ENCODE data around the gene SLC25A4.

The SLC25A4 gene

GRCh38 chr4:185171373-185172071, 28.5 kb downstream of the SLC25A4 start:
- ATAC-seq, result no peak
- no peak for TF ChIP-seq GLIS3 (CRISPR knock-in tag; IDR thresholded peaks at IDR 0.05)
- TF ChIP-seq BACH2 (CRISPR knock-in tag; IDR thresholded peaks at IDR 0.05; ENCODE audit: borderline replicate concordance), result no peak
- TF ChIP-seq TSHZ2 (CRISPR knock-in tag; IDR thresholded peaks at IDR 0.05), result no peak
- TF ChIP-seq TOX (CRISPR knock-in tag; IDR thresholded peaks at IDR 0.05; ENCODE audit: borderline replicate concordance), result no peak

- ATAC-seq, result no peak
- no peak for TF ChIP-seq PPARA (CRISPR knock-in tag; IDR thresholded peaks at IDR 0.05; ENCODE audit: borderline replicate concordance)
- no peak for TF ChIP-seq POU6F1 (CRISPR knock-in tag; IDR thresholded peaks at IDR 0.05; ENCODE audit: borderline replicate concordance, low read depth)
Measured at GRCh38 chr4:185179488-185179887, 36.4 kb downstream of the SLC25A4 start.

- no peak for TF ChIP-seq ISL1 (CRISPR knock-in tag; IDR thresholded peaks at IDR 0.05)
- no peak for ATAC-seq
Measured at GRCh38 chr4:185182239-185182638, 39.2 kb downstream of the SLC25A4 start.

- no peak for TF ChIP-seq CREB5 (CRISPR knock-in tag; IDR thresholded peaks at IDR 0.05; ENCODE audit: low read depth)
- TF ChIP-seq PATZ1 (CRISPR knock-in tag; IDR thresholded peaks at IDR 0.05; ENCODE audit: borderline replicate concordance), result no peak
- no peak for TF ChIP-seq GLIS3 (CRISPR knock-in tag; IDR thresholded peaks at IDR 0.05)
- no peak for TF ChIP-seq PPARA (CRISPR knock-in tag; IDR thresholded peaks at IDR 0.05; ENCODE audit: borderline replicate concordance)
- TF ChIP-seq TCF4 (CRISPR knock-in tag; IDR thresholded peaks at IDR 0.05; ENCODE audit: borderline replicate concordance), result no peak
- TF ChIP-seq SNAI2 (CRISPR knock-in tag; IDR thresholded peaks at IDR 0.05), result no peak
- no peak for TF ChIP-seq BACH2 (CRISPR knock-in tag; IDR thresholded peaks at IDR 0.05; ENCODE audit: borderline replicate concordance)
- TF ChIP-seq ZC3H10 (CRISPR knock-in tag; IDR thresholded peaks at IDR 0.05), result no peak
- no peak for TF ChIP-seq OSR1 (CRISPR knock-in tag; IDR thresholded peaks at IDR 0.05)
- TF ChIP-seq ZNF70 (CRISPR knock-in tag; IDR thresholded peaks at IDR 0.05), result no peak
- no peak for TF ChIP-seq ZNF565 (CRISPR knock-in tag; conservative IDR thresholded peaks at IDR 0.05; ENCODE audit: low read depth)
- TF ChIP-seq ESRRG (CRISPR knock-in tag; IDR thresholded peaks at IDR 0.05), result no peak
- TF ChIP-seq ZFP3 (CRISPR knock-in tag; IDR thresholded peaks at IDR 0.05), result no peak
- TF ChIP-seq CSRNP3 (CRISPR knock-in tag; IDR thresholded peaks at IDR 0.05), result no peak
- no peak for TF ChIP-seq ISL1 (CRISPR knock-in tag; IDR thresholded peaks at IDR 0.05)
- TF ChIP-seq TSHZ2 (CRISPR knock-in tag; IDR thresholded peaks at IDR 0.05), result no peak
- ATAC-seq, result peak; percentile 91
Measured at GRCh38 chr4:185183622-185184281, 40.7 kb downstream of the SLC25A4 start.

All from SK-N-SH treated with all-trans-retinoic acid at 6 μM for 48 hours (cell line).